ENCODE results near the gene EML5.

GRCh38 chr14:88753873-88754272 lies 38.9 kb downstream of the EML5 start:
- TF ChIP-seq EZH2 (IDR thresholded peaks at IDR 0.05), result no peak
- no peak for TF ChIP-seq POLR2AphosphoS5 (IDR thresholded peaks at IDR 0.05; ENCODE audit: borderline replicate concordance, low read depth, low read length)
